Measurements from ENCODE around the gene ANO1. TPM values are rescaled to one million over a fixed set of nuclear protein-coding genes. Genes with fewer than 3 reads are reported as not detected.

Gene ANO1
- total RNA-seq, 2 donors from 2014 or later = 9.8 to 14.2 TPM

DNA sequence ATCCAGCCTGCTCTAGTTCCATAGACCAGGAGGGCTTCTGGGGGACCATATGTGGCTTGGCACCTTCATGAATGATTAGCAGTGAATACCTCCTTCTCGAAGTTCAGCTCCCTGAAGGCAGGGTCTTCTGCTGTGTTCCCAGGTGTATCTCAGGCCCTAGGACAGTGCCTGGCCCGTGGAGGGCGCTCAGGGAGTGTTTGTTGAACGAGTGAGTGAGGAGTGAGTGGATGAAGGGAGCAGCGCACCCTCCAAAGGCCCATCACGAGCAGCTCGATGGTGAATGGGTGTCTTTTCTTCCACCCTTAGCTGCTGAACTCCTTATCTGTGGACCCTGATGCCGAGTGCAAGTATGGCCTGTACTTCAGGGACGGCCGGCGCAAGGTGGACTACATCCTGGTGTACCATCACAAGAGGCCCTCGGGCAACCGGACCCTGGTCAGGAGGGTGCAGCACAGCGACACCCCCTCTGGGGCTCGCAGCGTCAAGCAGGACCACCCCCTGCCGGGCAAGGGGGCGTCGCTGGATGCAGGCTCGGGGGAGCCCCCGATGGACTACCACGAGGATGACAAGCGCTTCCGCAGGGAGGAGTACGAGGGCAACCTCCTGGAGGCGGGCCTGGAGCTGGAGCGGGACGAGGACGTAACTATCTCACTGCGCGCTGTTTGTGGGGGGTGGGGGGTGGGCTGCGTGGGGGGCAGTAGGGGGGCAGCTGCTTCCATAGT, 9.5 kb downstream of the ANO1 start:
- ATAC-seq (no peak), DNase-seq (no peak)
- intact Hi-C loops (cut with DNase I) = no loop called here

DNA sequence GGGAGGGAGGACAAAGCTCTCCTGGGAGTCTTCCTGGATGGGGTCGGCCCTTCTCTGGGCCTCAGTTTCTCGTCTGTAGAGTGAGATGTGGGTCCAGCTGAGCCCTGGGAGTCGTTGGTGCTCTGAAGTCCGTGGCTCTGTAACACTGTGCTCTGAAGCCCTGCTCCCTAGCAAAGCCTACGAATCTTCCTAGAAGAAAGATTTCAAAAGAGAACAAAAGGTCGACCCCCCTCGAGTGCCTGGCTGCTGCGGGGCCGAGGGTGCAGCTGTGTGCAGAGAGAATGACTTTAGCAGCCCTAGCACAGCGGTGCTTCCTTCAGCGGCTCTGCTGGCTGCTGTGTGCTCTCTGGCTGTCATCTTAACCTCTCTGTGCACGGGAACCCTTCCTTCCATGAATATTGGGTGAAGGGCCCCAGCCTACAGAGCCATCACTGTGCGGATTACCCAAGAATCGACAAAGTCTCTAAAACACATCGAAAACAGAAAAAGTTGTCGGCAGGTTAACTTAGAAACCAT, 10.7 kb downstream of the ANO1 start:
- intact Hi-C loops (cut with DNase I) = no loop called here
- ATAC-seq = no peak
- DNase-seq = no peak

DNA sequence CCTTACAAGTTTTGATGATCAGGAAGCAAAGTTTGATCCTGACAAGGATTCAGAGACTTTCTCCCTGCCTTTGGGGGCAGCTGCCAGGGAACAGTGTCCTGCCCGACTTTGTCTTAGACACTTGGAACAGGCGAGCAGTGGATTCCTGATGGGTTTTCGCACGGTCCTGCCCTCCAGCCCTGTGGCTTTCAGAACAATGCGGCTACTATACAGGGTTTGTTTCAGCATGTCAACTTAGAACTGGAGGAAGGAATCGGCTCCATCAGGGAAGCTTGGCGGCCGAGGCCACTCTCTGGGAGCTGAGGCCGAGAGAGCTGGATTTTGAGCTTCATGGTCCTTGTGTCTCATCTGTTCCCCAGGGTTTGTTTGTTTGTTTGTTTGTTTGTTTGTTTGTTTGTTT, 11.5 kb downstream of the ANO1 start:
- no peak for DNase-seq
- ATAC-seq = no peak
- intact Hi-C loops (cut with DNase I) = no loop called here

DNA sequence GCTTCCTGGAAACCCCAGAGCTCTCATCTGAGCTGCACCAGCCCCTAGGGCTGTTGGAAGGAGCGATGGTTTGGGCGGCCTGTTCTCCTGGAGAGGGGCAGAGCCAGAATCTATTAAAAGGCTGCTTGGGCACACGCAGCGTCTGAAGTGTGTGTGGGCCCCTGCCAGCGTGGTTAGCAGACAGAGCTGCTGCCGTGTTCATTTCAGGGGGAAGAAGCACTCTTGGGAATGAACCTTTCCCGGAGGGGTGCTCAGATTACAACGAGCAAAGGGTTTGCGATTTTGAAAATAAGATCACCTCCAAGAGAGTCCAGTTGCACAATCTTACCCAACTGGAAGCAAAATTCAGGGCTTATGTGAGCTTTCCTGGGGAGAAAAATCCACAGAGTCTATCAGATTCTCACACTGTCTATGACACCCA, 12.9 kb downstream of the ANO1 start:
- intact Hi-C loops (cut with DNase I) = no loop called here
- ATAC-seq (peak; percentile 62 to 90), DNase-seq (peak; percentile 58)

DNA sequence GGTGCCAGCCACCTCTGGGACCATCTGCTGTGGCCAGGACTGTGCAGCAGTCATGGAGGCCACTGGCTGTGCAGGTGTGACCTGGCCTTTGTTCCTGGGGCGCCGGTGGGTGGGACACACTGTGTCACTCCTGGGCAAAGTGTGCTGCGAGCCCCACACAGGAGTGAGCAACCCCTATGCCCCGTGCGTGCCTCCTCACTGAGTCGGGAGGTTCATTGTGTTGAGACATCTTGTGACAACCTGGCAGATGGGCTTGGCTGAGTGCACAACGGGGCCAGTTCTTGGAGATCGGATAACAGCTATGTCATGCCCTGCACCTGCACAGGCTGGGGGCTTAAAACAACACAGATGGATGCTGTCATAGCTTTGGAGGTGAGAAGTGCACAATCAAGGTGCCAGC, 13.5 kb downstream of the ANO1 start:
- ATAC-seq = no peak
- no peak for DNase-seq
- intact Hi-C loops (cut with DNase I) = no loop called here

DNA sequence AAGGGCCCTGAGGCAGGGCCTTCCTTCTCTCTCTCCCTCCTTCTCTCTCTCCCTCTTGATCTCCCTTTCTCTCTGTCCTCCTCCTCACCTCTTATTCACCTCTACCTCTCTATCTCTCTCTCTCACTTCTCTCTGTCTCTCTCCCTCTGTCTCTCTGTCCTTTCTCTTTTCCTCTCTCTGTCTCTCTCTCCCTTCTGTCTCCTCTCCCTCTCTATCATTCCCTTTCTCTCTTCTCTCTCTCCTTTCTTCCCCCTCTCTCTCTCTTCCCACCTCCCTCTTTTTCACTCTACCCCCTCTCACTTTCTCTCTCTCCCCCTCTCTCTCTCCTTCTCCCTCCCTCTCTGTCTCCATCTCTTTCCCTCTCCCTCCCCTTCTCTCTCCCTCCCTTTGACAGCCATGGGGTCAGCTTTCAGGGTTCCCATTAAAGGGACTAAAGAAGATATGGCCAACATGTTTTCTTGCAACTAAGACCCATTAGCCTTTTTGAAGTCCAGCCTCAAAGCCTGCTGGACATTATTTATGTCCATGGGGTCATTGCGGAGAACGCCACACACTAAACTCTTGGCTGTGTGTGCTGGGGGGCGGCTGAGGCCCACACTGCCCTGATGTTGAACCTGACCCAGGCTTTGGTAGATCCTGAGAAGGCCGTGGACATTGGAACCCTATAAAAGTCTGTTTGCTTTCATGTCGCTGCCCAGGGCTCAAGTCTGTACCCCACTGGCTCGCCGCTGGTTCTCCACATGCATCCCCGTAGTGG, 15.0 kb downstream of the ANO1 start:
- DNase-seq (no peak), ATAC-seq (no peak)
- intact Hi-C loops (cut with DNase I) = no loop called here

DNA sequence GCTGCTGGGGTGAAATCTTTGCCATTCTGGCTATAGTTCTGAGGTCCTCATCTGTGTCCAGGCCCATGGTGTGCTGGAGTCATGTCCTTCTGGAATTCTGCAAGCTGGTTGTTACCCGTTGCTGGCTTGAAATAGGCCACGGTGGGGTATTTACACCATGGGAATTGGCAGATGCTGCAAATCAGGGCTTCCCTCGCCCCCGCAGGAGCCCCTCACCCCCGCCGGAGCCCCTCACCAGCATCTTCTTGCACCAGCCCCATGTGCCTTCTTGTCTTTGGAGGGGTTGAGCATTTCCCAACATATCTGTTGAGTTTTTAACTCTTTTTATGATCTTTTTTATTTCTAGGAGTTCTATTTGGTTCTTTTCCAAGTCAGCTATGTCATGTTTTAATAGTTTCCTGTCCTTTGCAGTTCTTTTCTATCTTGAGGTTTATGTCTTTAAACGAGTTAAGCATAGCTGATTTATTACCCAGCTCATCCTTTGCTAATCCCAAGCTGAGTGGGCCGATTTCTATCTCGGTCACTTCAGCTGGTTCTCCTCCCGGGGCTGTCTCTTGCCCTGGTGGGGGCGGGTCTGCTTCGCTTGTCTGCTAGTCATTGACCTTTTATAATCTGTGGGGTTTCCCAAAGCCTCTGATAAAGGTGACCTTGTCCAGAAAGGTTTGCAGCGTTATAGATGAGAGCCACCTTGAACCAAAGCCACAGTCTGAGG, 17.6 kb downstream of the ANO1 start:
- DNase-seq (no peak), ATAC-seq (no peak)
- intact Hi-C loops (cut with DNase I) = no loop called here

DNA sequence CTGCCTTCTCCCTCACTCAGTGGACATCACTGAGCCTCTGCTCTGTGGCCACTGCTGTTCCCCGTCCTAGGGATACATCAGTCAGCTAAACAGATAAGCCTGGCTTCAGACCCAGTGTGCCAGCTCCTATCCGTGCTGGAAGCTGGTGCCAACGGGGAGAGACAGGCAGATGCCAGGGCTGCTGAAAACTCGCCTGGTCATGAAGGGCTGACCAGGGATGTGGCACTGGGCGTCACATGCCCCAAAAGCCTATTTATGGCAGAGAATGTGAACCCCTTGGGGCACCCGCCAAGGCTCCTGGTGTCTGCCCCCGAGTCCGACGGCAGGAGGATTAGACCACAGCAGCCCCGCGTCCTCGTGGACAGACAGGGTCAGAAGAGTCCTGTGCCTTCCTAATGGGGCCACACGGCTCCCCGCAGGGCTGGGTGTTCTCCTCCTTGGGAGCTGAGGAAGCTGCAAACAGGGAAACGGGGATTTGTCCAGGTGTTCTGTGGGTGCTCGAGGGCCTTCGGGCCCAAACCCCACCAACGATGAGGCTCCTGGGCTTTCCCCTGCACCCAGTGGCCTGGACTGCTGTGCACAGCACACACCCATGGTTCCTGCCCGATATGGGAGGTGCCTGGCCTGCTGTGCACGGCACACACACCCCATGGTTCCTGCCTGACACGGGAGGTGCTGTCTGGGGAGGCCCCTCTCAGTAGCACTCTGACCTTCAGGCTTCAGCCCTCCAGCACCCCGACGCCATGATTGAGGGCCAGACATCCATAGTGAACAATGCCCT, 19.9 kb downstream of the ANO1 start:
- DNase-seq (no peak), ATAC-seq (peak; percentile 55 to 58)
- intact Hi-C loops (cut with DNase I) = no loop called here

DNA sequence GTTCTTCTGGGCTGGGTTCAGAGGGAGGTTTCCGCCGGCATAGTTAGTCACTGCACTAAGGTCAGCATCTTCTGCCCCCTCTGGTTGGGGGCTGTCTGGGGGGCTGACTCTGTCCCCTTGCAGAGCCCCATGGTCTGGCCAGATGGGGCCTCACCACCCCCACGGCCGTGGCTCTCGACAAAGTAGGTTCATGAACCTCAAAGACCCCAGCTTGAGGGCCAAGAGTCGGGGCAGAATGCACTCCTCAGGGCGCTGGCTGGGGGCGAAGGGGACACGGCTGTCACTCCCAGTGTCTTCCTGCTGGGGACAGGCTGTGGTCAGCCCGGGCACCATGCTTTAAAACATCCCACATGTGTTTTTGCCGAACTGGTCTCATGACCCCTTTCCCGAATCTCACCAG, 20.8 kb downstream of the ANO1 start:
- DNase-seq = no peak

DNA sequence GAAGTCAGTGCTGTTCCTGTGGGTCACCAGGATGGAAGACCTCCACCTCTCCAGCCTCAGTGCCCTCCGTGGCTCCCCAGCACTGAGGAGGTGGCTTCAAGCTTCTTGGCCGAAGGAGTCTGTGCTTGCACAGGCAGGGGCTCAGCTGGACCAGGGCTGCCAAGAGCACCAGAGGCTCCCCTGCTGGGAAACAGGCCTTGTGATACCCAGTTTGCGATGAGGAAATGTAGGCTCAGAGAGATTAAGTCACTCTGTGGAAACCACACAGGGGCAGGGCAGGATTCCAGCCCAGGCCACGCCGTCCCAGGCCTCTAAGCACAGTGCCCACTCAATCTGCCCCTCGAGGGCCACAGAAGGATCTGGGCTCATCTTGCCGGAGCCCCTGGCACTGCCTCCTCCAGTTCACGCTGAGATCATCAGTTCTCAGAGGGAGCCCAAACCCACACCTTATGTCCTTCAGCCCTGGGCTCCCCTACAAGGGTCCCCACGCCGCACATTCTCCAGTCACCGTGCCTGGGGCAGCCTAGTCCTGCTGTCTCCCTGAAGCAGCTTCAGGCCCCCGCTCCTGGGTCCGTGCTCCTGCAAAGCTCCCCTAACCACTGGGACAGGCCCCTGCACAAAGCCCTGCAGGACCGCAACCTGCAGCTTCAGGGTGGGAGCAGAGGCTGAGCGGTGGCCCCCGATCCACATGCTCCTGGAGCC, 21.6 kb downstream of the ANO1 start:
- no peak for ATAC-seq
- no peak for DNase-seq
- intact Hi-C loops (cut with DNase I) = no loop called here

More for the DNA sequence above, 20.8 kb downstream of the ANO1 start:
- ATAC-seq = peak in 1 of 2 donors; percentile 22
- intact Hi-C loops (cut with DNase I) = no loop called here

DNA sequence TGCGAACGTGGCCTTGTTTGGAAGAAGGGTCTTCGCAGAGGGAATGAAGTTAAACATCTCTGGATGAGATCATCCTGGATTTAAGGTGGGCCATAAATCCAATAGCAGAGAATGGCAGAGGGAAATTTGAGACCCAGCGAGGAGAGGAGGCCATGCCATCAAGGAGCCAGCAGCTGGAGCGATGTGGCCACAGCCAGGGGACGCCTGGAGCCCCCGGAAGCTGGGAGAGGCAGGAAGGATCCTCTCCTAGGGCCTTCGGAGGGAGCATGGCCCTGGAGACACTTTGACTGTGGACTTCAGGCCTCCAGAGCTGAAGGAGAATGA, 22.1 kb downstream of the ANO1 start:
- DNase-seq (no peak), ATAC-seq (no peak)
- intact Hi-C loops (cut with DNase I) = no loop called here

DNA sequence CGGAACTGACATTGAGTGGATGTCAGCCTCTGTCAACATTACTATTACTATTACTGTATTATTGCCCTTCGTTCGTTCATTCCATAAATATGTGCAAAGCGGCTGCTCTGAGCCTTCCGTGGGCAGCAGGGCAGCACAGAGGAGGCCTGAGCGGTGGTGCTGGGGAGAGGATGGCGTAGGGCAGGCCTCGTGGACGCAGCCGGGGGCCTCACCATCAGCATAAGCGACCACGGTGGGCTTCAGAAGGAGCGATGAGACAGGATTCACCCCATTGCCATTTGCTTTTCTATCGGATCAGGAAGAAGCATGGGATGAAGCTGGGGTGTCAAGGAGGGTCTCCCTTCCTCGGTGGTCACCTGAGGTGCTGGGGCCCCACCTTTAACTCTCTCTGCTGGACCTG, 22.7 kb downstream of the ANO1 start:
- no peak for ATAC-seq
- DNase-seq = no peak
- intact Hi-C loops (cut with DNase I) = no loop called here

DNA sequence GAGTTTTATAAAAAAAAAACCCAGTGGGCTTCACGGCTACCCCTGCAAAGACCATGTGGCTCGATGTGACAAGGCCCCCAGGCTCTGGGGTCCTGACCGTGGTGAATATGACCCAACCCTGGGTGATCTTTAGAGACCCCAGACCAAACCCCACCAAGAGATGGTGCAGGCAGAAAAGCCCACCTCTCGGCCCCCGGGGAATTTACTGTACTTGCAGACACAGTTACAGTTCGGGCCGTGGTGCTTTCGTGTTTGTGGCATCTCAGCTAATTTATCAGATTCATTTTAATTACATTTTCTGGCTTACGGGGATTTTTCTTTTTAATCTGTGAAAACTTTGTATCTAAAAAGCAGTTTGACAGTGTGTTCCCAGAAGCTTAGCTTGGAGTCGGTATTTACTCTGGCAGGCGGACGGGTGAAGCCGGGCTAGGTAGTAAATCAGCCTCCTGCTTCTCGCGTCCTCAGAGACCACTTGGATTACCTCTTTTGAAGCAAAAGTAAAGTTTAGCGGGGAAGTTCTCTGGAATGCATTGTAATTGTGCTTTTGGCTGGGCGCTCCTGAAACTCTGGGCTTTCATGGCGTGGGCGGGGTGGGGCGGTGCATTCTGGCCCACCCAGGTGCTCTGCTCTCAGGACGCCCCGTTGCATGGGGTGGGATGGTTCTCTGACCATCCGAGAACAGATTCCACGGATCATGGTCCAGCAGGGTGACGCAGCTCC, 25.3 kb downstream of the ANO1 start:
- intact Hi-C loops (cut with DNase I) = no loop called here
- DNase-seq = no peak
- ATAC-seq = no peak

DNA sequence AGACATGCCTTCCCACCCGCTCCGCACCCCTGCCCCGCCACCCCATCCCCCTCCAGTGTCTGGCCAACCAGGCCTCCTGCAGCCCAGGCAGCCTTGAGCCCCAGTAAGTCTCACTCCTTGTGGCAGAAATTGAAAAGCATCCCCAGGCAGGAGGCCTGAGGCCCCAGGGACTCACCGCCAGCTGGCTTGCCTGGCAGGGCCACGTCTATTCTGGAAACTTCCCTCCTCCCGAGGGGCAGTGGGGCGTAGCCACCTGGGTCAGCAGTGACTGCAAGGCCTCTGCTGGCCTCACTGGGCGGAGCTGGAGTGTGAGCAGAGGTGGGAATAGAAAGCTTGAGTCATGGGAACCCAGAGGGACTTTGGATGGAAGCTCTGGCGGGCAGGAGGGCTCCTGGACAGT, 26.3 kb downstream of the ANO1 start:
- no peak for ATAC-seq
- intact Hi-C loops (cut with DNase I) = no loop called here
- DNase-seq = no peak

DNA sequence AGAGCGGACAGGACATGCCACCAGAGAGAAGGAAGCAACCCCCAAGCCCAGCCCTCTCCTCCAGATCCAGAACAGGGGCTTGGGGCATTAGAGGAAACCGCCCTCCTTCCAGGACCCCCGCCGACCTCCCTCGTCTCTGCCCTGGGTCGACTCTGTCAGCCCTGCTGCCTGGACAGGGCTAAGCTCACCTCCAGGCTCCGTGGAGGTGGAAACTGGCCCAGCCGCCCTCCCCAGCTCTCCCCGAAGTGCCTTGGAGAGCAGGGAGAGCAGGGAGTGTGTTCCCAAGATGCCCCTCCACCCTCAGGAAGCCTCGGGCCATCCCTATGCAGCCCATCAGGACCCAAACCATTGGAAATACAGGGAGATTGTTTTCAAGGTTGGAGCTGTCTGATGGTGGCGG, 26.8 kb downstream of the ANO1 start:
- no peak for ATAC-seq
- DNase-seq = no peak
- intact Hi-C loops (cut with DNase I) = no loop called here

DNA sequence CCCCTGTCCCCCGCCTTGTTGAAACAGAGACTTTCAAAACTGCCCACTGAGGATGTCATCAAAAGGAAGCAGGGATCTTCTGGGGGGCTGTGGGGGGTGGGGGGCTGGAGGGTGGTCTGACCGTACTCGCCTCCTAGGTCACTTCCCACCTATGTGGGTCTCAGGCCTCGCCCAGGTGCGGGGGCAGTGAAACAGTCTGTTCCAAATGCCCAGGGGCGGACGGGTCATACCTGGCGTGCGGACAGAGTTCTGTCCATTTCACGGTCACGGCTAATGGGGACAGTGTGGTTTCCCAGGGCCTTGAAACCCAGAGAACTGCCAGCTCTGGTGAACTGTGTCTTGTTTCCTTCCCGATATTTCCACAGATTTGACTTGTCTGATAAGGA, 27.2 kb downstream of the ANO1 start:
- DNase-seq = no peak

DNA sequence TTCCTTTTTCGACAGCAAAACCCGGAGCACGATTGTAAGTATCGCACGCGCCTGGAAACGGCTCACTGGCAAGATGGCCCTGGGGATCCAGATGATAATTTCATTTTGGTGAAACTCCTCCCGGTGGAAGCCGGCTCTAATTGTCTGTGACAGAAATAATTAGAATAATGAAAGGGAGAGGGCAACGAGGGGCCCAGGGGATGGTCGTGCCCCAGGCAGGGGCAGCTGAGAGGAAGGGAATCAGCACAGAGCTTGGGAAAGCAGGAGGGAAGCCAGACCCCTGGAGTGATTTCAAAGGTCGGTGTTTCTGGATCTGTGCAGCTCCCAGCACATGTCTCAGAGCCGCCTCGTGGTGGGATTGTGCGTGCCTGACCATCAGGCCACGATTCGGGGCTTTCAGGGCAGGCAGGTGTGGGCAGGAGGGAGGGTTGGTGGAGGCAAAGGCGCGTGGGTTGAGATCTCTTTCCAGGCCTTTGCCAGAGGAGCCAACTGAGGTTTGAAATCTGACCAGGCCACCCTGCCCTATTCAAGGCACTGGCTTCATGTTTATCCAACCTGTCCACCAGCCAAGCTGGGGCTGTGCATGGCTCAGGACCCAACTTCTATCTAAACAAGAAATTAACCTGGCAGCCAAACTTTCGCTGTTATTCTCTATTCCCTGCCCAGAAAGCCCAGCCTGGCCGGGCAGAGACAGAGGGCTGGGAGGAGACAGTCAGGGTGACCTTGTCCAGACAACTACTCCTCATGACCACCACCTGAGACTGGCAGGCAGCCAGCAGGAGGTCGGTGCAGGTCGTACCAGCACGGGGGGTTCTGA, 27.8 kb downstream of the ANO1 start:
- ATAC-seq (no peak), DNase-seq (no peak)
- intact Hi-C loops (cut with DNase I) = no loop called here

More for the DNA sequence above, 27.2 kb downstream of the ANO1 start:
- intact Hi-C loops (cut with DNase I) = no loop called here
- no peak for ATAC-seq

Data from left cardiac atrium (tissue), 4 donors.